Calu3 (cell line): ENCODE results near the gene ZC3H18. TPM values are rescaled to one million over a fixed set of nuclear protein-coding genes. Genes with fewer than 3 reads are reported as not detected.

ENCODE experiments used
- BruUV-seq: library from RNA; stranded (reverse); fragments of 400-500 nt; replicated peaks from 2 replicates; lab custom pipeline; 2021; lab: Mats Ljungman, UMichigan
- CTCF ChIA-PET: fragments of 300-600 bp; sonication (Branson Sonifier 250); formaldehyde crosslinking; loops from one replicate; lab custom pipeline; 2022; ENCODE audit warnings: antibody characterized with exemption; lab: Charles Lee
- DNase-seq: peaks from one replicate; pipeline ENCODE4 v3.0.0; 2022
- H3K27ac Mint-ChIP-seq: one replicate; pipeline ENCODE4 v1.8.0; 2022; ENCODE audit warnings: mixed read lengths; ENCODE audit not compliant: unreplicated experiment
- H3K27me3 Mint-ChIP-seq: one replicate; pipeline ENCODE4 v1.8.0; 2022; ENCODE audit warnings: mixed read lengths; ENCODE audit not compliant: unreplicated experiment
- H3K36me3 Mint-ChIP-seq: one replicate; pipeline ENCODE4 v1.8.0; 2022; ENCODE audit warnings: mild to moderate bottlenecking, moderate library complexity, mixed read lengths; ENCODE audit not compliant: insufficient read depth, unreplicated experiment
- H3K4me1 Mint-ChIP-seq: one replicate; pipeline ENCODE4 v1.8.0; 2022; ENCODE audit warnings: mild to moderate bottlenecking, low read depth, mixed read lengths; ENCODE audit not compliant: unreplicated experiment
- H3K4me3 Mint-ChIP-seq: one replicate; pipeline ENCODE4 v1.8.0; 2022; ENCODE audit warnings: mild to moderate bottlenecking, low read depth, moderate library complexity, mixed read lengths; ENCODE audit not compliant: unreplicated experiment
- H3K9me3 Mint-ChIP-seq: one replicate; pipeline ENCODE4 v1.8.0; 2022; ENCODE audit warnings: low read depth, mixed read lengths; ENCODE audit not compliant: unreplicated experiment
- CTCF ChIP-seq: fragments of 200-600 bp; IDR thresholded peaks from one replicate; pipeline ENCODE4 v1.8.0; 2022; ENCODE audit warnings: antibody characterized with exemption; ENCODE audit not compliant: unreplicated experiment
- intact Hi-C: fragments of 100-400 bp; cut with micrococcal nuclease; formaldehyde crosslinking; loops from one replicate; pipeline ENCODE4 v1.10.0; 2022; ENCODE audit not compliant: unreplicated experiment
- total RNA-seq: library from RNA; stranded (reverse); gene quantifications from 2 replicates; pipeline ENCODE4 v1.2.3, GENCODE V29; 2022

ZC3H18 gene
- total RNA-seq, 1 experiment from 2014 or later, result 85.7 TPM

GRCh38 chr16:88581033-88581432, 10.8 kb downstream of the ZC3H18 start:
- CTCF ChIA-PET, result no interaction called here
- H3K4me3 Mint-ChIP-seq, result no peak overlapping the region

GRCh38 chr16:88582912-88583575, 12.8 kb downstream of the ZC3H18 start:
- intact Hi-C loops, result no loop called here
- Mint-ChIP-seq H3K27ac (no peak overlapping the region), H3K27me3 (no peaks in the 10 kb centered on the region), H3K4me1 (no peaks in the 10 kb centered on the region), H3K36me3 (peaks cover 23% of the 10 kb centered on the region), H3K4me3 (no peak overlapping the region), H3K9me3 (no peaks in the 10 kb centered on the region)
- no peak for DNase-seq
- BruUV-seq, result no TSS peak
- no peak for TF ChIP-seq CTCF
- CTCF ChIA-PET, result no interaction called here

More at GRCh38 chr16:88581033-88581432, 10.8 kb downstream of the ZC3H18 start:
- Mint-ChIP-seq H3K9me3 (no peaks in the 10 kb centered on the region), H3K4me1 (no peaks in the 10 kb centered on the region), H3K27ac (no peak overlapping the region), H3K36me3 (peaks cover 41% of the 10 kb centered on the region), H3K27me3 (no peaks in the 10 kb centered on the region)
- no TSS peak for BruUV-seq
- DNase-seq, result no peak
- intact Hi-C loops, result no loop called here
- no peak for TF ChIP-seq CTCF

DNA sequence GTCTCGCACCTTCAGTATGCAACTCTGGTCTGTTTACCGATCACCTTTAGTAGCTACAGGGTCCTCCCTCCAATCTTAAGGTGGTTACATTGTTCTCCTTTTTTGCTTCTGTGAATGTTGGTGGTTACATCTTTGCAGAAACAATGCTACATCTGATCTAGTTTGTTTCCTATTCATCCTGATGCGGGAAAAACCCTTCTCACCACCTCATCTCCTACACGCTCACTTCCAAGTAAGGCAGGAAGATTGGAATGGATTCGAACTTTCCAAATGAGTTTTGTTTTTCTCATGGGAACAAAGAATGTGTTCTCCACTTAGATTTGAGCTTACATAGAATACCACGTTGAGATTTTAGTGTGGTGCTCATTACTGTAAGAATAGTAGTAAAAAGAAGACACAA, 14.5 kb downstream of the ZC3H18 start:
- no peak for TF ChIP-seq CTCF
- H3K9me3 Mint-ChIP-seq, result no peaks in the 10 kb centered on the region
- DNase-seq, result no peak
- no peak overlapping the region for H3K27ac Mint-ChIP-seq
- no peak overlapping the region for H3K4me3 Mint-ChIP-seq
- H3K27me3 Mint-ChIP-seq, result no peaks in the 10 kb centered on the region
- intact Hi-C loops, result no loop called here
- H3K36me3 Mint-ChIP-seq, result peaks cover 14% of the 10 kb centered on the region
- no peaks in the 10 kb centered on the region for H3K4me1 Mint-ChIP-seq
- BruUV-seq, result no TSS peak
- CTCF ChIA-PET, result no interaction called here

GRCh38 chr16:88585269-88585668, 15.1 kb downstream of the ZC3H18 start:
- Mint-ChIP-seq H3K4me3 (no peak overlapping the region), H3K4me1 (no peaks in the 10 kb centered on the region), H3K27me3 (no peaks in the 10 kb centered on the region), H3K9me3 (no peaks in the 10 kb centered on the region), H3K36me3 (peaks cover 14% of the 10 kb centered on the region), H3K27ac (no peak overlapping the region)
- TF ChIP-seq CTCF, result no peak
- no peak for DNase-seq
- CTCF ChIA-PET, result interaction anchor here (0.7 kb wide), 1 partner anchor 67 kb away, joined by 3 read pairs; no protein-coding TSS in a partner anchor
- intact Hi-C loops, result no loop called here
- no TSS peak for BruUV-seq
